Measurements from ENCODE around the gene NFIC. TPM values are rescaled to one million over a fixed set of nuclear protein-coding genes. Genes with fewer than 3 reads are reported as not detected.

NFIC gene
- total RNA-seq, 1 experiment from 2014 or later = 8.0 TPM

GRCh38 chr19:3500429-3501101 lies 134.2 kb downstream of the NFIC start, which contains the start of gene DOHH:
DOHH (minus strand) TSS chr19:3500674; CDS start chr19:3496814, 3,860 bp downstream.
- Histone ChIP-seq H2AFZ (ENCODE audit: low read length) (no peak within 1 kb of the TSS), H3K79me2 (ENCODE audit: insufficient read depth, low read length) (peaks cover 10% of the 10 kb centered on the region), H3K4ac (ENCODE audit: low read depth, low read length) (no peak within 1 kb of the TSS), H4K91ac (ENCODE audit: insufficient read length, low read depth, low read length) (no peak within 1 kb of the TSS), H2AK5ac (ENCODE audit: insufficient read length, low read length) (no peak within 1 kb of the TSS), H3K79me1 (ENCODE audit: insufficient read depth, low read depth, low read length, poor library complexity, severe bottlenecking) (no peaks in the 10 kb centered on the region), H3K27ac (ENCODE audit: insufficient read length, low read depth, low read length) (peak within 1 kb of the TSS; percentile 52), H4K20me1 (ENCODE audit: control insufficient read depth, insufficient read depth, insufficient read length) (no peaks in the 10 kb centered on the region), H3K4me2 (ENCODE audit: insufficient read depth, insufficient read length, low read length) (peak within 1 kb of the TSS; percentile 95), H3K27me3 (ENCODE audit: insufficient read depth, low read length) (no peaks in the 10 kb centered on the region), H3K9ac (ENCODE audit: extremely low read depth, insufficient read length, low read length) (peak within 1 kb of the TSS; percentile 96), H2BK12ac (ENCODE audit: insufficient read length, low read depth, low read length) (peak within 1 kb of the TSS; percentile 84), H3K23me2 (ENCODE audit: insufficient read length, low read depth, low read length, poor library complexity, severe bottlenecking) (peaks cover 6% of the 10 kb centered on the region), H2BK5ac (ENCODE audit: insufficient read length, low read length) (peak within 1 kb of the TSS; percentile 96), H3K18ac (ENCODE audit: insufficient read length, low read depth, low read length) (peak within 1 kb of the TSS; percentile 97), H3K4me1 (ENCODE audit: insufficient read depth, low read length) (no peaks in the 10 kb centered on the region), H2BK120ac (ENCODE audit: low read depth, low read length, poor library complexity, severe bottlenecking) (no peak within 1 kb of the TSS), H4K8ac (replicated peaks; ENCODE audit: insufficient read length, low read depth, low read length) (peak within 1 kb of the TSS; percentile 88), H3T11ph (ENCODE audit: low read length) (no peak within 1 kb of the TSS), H4K5ac (ENCODE audit: insufficient read length, low read depth, low read length) (peak within 1 kb of the TSS; percentile 89), H2BK15ac (ENCODE audit: low read depth, low read length) (no peak within 1 kb of the TSS), H3K9me3 (ENCODE audit: control insufficient read depth, low read depth, low read length) (no peaks in the 10 kb centered on the region), H3K23ac (ENCODE audit: insufficient read length, low read depth, low read length) (no peak within 1 kb of the TSS), H2BK20ac (ENCODE audit: low read depth, low read length, poor library complexity, severe bottlenecking) (no peak within 1 kb of the TSS), H3K56ac (ENCODE audit: insufficient read length, low read depth, low read length) (peak within 1 kb of the TSS; percentile 67), H3K14ac (ENCODE audit: insufficient read depth, low read length) (peak within 1 kb of the TSS; percentile 97)
- H3K36me3 Mint-ChIP-seq (ENCODE audit: insufficient read depth in 1 of 3, low read depth in 3 of 3) = peaks cover 12 to 24% (median 22%) of the 10 kb centered on the region in 3 experiments; a peak in 6 of 7 replicates
- peak; percentile 97 for DNase-seq
- H3K9me3 Mint-ChIP-seq = no peaks in the 10 kb centered on the region; a peak in 1 of 5 replicates
- H3K27me3 Mint-ChIP-seq (ENCODE audit: low read depth) = no peaks in the 10 kb centered on the region
- peaks cover 12 to 19% of the 10 kb centered on the region in 2 experiments for H3K4me1 Mint-ChIP-seq
- TF ChIP-seq CTCF (conservative IDR thresholded peaks at IDR 0.05) = no peak
- peak within 1 kb of the TSS; percentile 99 for H3K27ac Mint-ChIP-seq
- H3K4me3 Mint-ChIP-seq = peak within 1 kb of the TSS; percentile 91 to 95
- no CpG with 5 or more reads among the region's 52 CpGs for WGBS (ENCODE audit: extremely low coverage, insufficient read length, low lambda C conversion rate)
